Heart left ventricle (tissue), 16 donors: ENCODE data around the gene FREM3. TPM values are rescaled to one million over a fixed set of nuclear protein-coding genes. Genes with fewer than 3 reads are reported as not detected.
A peak's percentile ranks its signal among the peaks of the same experiment; 100 is the strongest.

ENCODE experiments used
- ATAC-seq, 4 donors: fragments of 200-7000 bp; cut with Tn5 transposase; one replicate each; pipeline ENCODE4 v1.9.1; 2020 to 2022; ENCODE audit warnings: moderate library complexity in 4 of 4, mild to moderate bottlenecking in 3 of 4, moderate number of reproducible peaks in 1 of 4
- DNase-seq, 5 donors: peaks; one replicate each; pipeline ENCODE4 v3.0.0-alpha.2; 2020
- H3K27ac ChIP-seq, 12 donors: fragments of 200-600 bp; sonication (generic) in 4 of 12; one replicate each; pipeline versions ENCODE4 v1.5.0 to v1.8.0; 2016 to 2022; ENCODE audit warnings: mild to moderate bottlenecking in 2 of 12
- H3K27me3 ChIP-seq, 9 donors: fragments of 200-600 bp; sonication (generic) in 2 of 9; one replicate each; pipeline versions ENCODE4 v1.5.1 to v1.8.0; 2016 to 2022; ENCODE audit warnings: mild to moderate bottlenecking in 3 of 9
- H3K36me3 ChIP-seq, 9 donors: fragments of 200-600 bp; sonication (generic) in 2 of 9; one replicate each; pipeline versions ENCODE4 v1.5.0 to v1.8.0; 2018 to 2022; ENCODE audit warnings: mild to moderate bottlenecking in 2 of 9
- H3K4me1 ChIP-seq, 12 donors: fragments of 200-600 bp; sonication (generic) in 4 of 12; one replicate each; pipeline versions ENCODE4 v1.5.0 to v1.8.0; 2016 to 2022; ENCODE audit warnings: mild to moderate bottlenecking in 3 of 12
- H3K4me3 ChIP-seq, 12 donors: fragments of 200-600 bp; sonication (generic) in 4 of 12; one replicate each; pipeline versions ENCODE4 v1.5.0 to v1.8.0; 2017 to 2022; ENCODE audit warnings: mild to moderate bottlenecking in 9 of 12, moderate library complexity in 4 of 12
- H3K9me3 ChIP-seq, 12 donors: fragments of 200-600 bp; sonication (generic) in 4 of 12; one replicate each; pipeline versions ENCODE4 v1.5.0 to v1.8.0; 2016 to 2022; ENCODE audit warnings: mild to moderate bottlenecking in 1 of 12
- CTCF ChIP-seq, 12 donors: fragments of 200-600 bp; sonication (generic) in 4 of 12; IDR thresholded peaks; one replicate each; pipeline versions ENCODE4 v1.5.0 to v1.8.0; 2018 to 2022; ENCODE audit warnings: antibody characterized with exemption in 12 of 12, mild to moderate bottlenecking in 5 of 12
- POLR2A ChIP-seq, 2 donors: fragments of 450-650 bp; IDR thresholded peaks; one replicate each; pipeline ENCODE4 v1.6.1; 2017; ENCODE audit warnings: antibody characterized with exemption in 2 of 2, mild to moderate bottlenecking in 2 of 2, moderate library complexity in 2 of 2
- WGBS, 4 donors: extraction: QIAGEN DNeasy Blood & Tissue Kit in 2 of 4; methylation state at CpG; one replicate each; pipeline versions ENCODE4 v1.1.5 to v1.1.7; 2013 to 2018; 5-methylcytosine and 5-hydroxymethylcytosine counted together
- intact Hi-C, 10 donors: fragments of 100-400 bp; cut with DNase I; formaldehyde crosslinking; loops; one replicate each; pipeline versions ENCODE4 v1.11.1 to v1.14.2; 2022
- polyA plus RNA-seq, 2 donors: library from polyadenylated mRNA; stranded (reverse); fragments of 200-250 nt; gene quantifications; one replicate each; pipeline ENCODE4 v1.2.3, GENCODE V29; 2013
- total RNA-seq, 9 donors: library from RNA; depleted of rRNA in 2 of 9; stranded (reverse); fragments of >200 nt in 2 of 9; fragmentation: NEBNext Ultra II Directional in 3 of 9; extraction: Animal tissue kit (Norgen Biotek cat#: 25700) in 3 of 9; gene quantifications; one replicate each; pipeline versions ENCODE4 v1.1.0 to v1.2.4, GENCODE V29; 2016 to 2023
- donor health status: ischemic (EF 13 %, LVEDD 7.1; RV severe dilation, severe dysfunction).
- donor health status: healthy with polysubstance abuse.
- donor health status: DM: no; HTN: yes; CAD: no.
- donor health status: DM: no; HTN: no; CAD: no.
- donor health status: ischemic (EF 25% LVEDD 6.9; RV normal size, moderate dysfunction).
- donor health status: ischemic (EF 25% LVEDD 5.7; RV mildly dilated, moderate dysfunction).
- donor health status: healthy.
- donor health status: DM: yes; HTN: yes; CAD: no.
- donor health status: ischemic (EF 35%, LVEDD 5.7; RV mildly dilated, moderate dysfunction).
- donor health status: nonischemic (EF 11% LVEDD 7.7; RV severe dilation, severe dysfunction).
- donor health status: DM: yes; HTN: yes; CAD: no.
- donor health status: PGD.
- donor health status: ischemic (EF 29% LVEDD 5.4; RV normal size, mild dysfunction).
- donor health status: nonischemic (EF 23%, LVEDD 6.1; RV moderate dilation, normal function).

FREM3 gene
- total and polyA plus RNA-seq, 11 donors, result 0.01 to 0.13 TPM; not detected in 9

- intact Hi-C loops, result no loop called here
- no peaks in the 10 kb centered on the region for H3K9me3 ChIP-seq
- no peaks in the 10 kb centered on the region for H3K36me3 ChIP-seq
- TF ChIP-seq CTCF (IDR thresholded peaks at IDR 0.05) (no peak), POLR2A (IDR thresholded peaks at IDR 0.05) (no peak)
- peak; percentile 64 to 85 (median 71) for DNase-seq
- no peaks in the 10 kb centered on the region for H3K27me3 ChIP-seq
- H3K4me1 ChIP-seq, result peaks cover 0 to 23% (median 11%) of the 10 kb centered on the region in 12 donors
- peak; percentile 97 to 98 (median 98) for ATAC-seq
- WGBS, 4 donors, result 19 to 30% (median 22%) methylated on average over 5 of the region's 5 CpGs
- peak overlapping the region in 8 of 12 donors; percentile 4 to 49 (median 28) for H3K27ac ChIP-seq
- H3K4me3 ChIP-seq, result no peak overlapping the region
Measured at GRCh38 chr4:143626134-143626911, 74.2 kb downstream of the FREM3 start.

GRCh38 chr4:143625632-143626031 lies 74.8 kb downstream of the FREM3 start:
- Histone ChIP-seq H3K27me3 (no peaks in the 10 kb centered on the region), H3K4me1 (peaks cover 0 to 23% (median 11%) of the 10 kb centered on the region in 12 donors), H3K4me3 (no peak overlapping the region), H3K27ac (peak overlapping the region in 2 of 12 donors; percentile 23 to 49), H3K36me3 (no peaks in the 10 kb centered on the region), H3K9me3 (no peaks in the 10 kb centered on the region)
- intact Hi-C loops, result no loop called here
- WGBS, 4 donors, result 86 to 95% (median 89%) methylated on average over 4 of the region's 4 CpGs
- TF ChIP-seq POLR2A (IDR thresholded peaks at IDR 0.05) (no peak), CTCF (IDR thresholded peaks at IDR 0.05) (no peak)
- ATAC-seq (no peak), DNase-seq (no peak)

- H3K27ac ChIP-seq, result no peak overlapping the region
- intact Hi-C loops, result no loop called here
- TF ChIP-seq CTCF (IDR thresholded peaks at IDR 0.05) (no peak), POLR2A (IDR thresholded peaks at IDR 0.05) (no peak)
- no peak overlapping the region for H3K4me3 ChIP-seq
- WGBS, 4 donors, result 76 to 83% (median 80%) methylated on average over 3 of the region's 3 CpGs
- no peaks in the 10 kb centered on the region for H3K9me3 ChIP-seq
- peaks cover 0 to 23% (median 11%) of the 10 kb centered on the region in 12 donors for H3K4me1 ChIP-seq
- no peak for ATAC-seq
- DNase-seq, result no peak
- no peaks in the 10 kb centered on the region for H3K36me3 ChIP-seq
- no peaks in the 10 kb centered on the region for H3K27me3 ChIP-seq
Measured at GRCh38 chr4:143623896-143624295, 76.6 kb downstream of the FREM3 start.

- TF ChIP-seq POLR2A (IDR thresholded peaks at IDR 0.05) (no peak), CTCF (IDR thresholded peaks at IDR 0.05) (no peak)
- WGBS, 4 donors, result 29 to 53% (median 50%) methylated on average over 1 of the region's 1 CpG
- intact Hi-C loops, result no loop called here
- ATAC-seq (no peak), DNase-seq (no peak)
- Histone ChIP-seq H3K27me3 (no peaks in the 10 kb centered on the region), H3K36me3 (no peaks in the 10 kb centered on the region), H3K4me3 (no peak overlapping the region), H3K9me3 (no peaks in the 10 kb centered on the region), H3K27ac (no peak overlapping the region), H3K4me1 (no peaks in the 10 kb centered on the region)
Measured at GRCh38 chr4:143618811-143619210, 81.7 kb downstream of the FREM3 start.
